K562 (cell line): ENCODE results near the gene TRIO. TPM values are rescaled to one million over a fixed set of nuclear protein-coding genes. Genes with fewer than 3 reads are reported as not detected.
A peak's percentile ranks its signal among the peaks of the same experiment; 100 is the strongest.

Source experiments
- ATAC-seq: fragments of 200-7000 bp; cut with Tn5 transposase; 3 replicates; pipeline ENCODE4 v1.9.1; 2020; ENCODE audit warnings: moderate library complexity
- BruUV-seq: library from RNA; stranded (reverse); fragments of 400-500 nt; replicated peaks from 2 replicates; lab custom pipeline; 2021; lab: Mats Ljungman, UMichigan
- CTCF ChIA-PET: fragments of 300-600 bp; formaldehyde crosslinking; extraction: SDS; loops from one replicate; lab custom pipeline; 2021; ENCODE audit warnings: low intra/inter-chr PET ratio; lab: Yijun Ruan, JAX
- POLR2A ChIA-PET: fragments of 300-600, 350-650 bp; sonication (Branson Sonifier 250); formaldehyde crosslinking; extraction: SDS; loops from one replicate; lab custom pipeline; 2021; ENCODE audit warnings: antibody characterized with exemption, inconsistent platforms; lab: Yijun Ruan, JAX
- DNase-seq, 4 experiments: peaks; one replicate each; pipeline versions ENCODE4 v3.0.0 to v3.0.0-alpha.2; 2011 to 2018; ENCODE audit warnings: low spot score in 3 of 4, mixed read lengths in 3 of 4; ENCODE audit errors: extremely low read depth in 1 of 4
- FAIRE-seq: peaks from 2 replicates; lab custom pipeline; 2011; peaks lifted over from hg19 to GRCh38; lab: Jason Lieb, UNC
- H2AFZ ChIP-seq: 2 replicates; pipeline ENCODE4 v1.6.0; 2011; ENCODE audit warnings: low read depth, low read length, control low read depth, inconsistent platforms
- H3K27ac ChIP-seq: fragments of 200-600 bp; 3 replicates; pipeline ENCODE4 v1.8.0; 2011; ENCODE audit warnings: low read depth, mild to moderate bottlenecking, control low read depth, inconsistent platforms, low read length, moderate library complexity, mixed read lengths; ENCODE audit errors: extremely low read depth
- H3K27me3 ChIP-seq, 2 experiments: fragments of 300-600 bp in 1 of 2; 2 replicates in 1 of 2; 3 replicates in 1 of 2; pipeline versions ENCODE4 v1.6.0 to v1.8.0; 2011; ENCODE audit warnings: inconsistent platforms in 2 of 2, low read length in 2 of 2, mild to moderate bottlenecking in 1 of 2, mixed read lengths in 1 of 2, moderate library complexity in 1 of 2; ENCODE audit not compliant: control insufficient read depth in 2 of 2, insufficient read depth in 2 of 2
- H3K36me3 ChIP-seq: fragments of 300-600 bp; 3 replicates; pipeline ENCODE4 v1.8.0; 2011; ENCODE audit warnings: mild to moderate bottlenecking, low read length, inconsistent platforms; ENCODE audit not compliant: control insufficient read depth, insufficient read depth
- H3K4me1 ChIP-seq, 2 experiments: fragments of 200-600 bp in 1 of 2; replicated peaks in 1 of 2; 2 replicates in 1 of 2; 3 replicates in 1 of 2; pipeline versions ENCODE4 v1.5.1 to v1.8.0; 2011; ENCODE audit warnings: inconsistent platforms in 2 of 2, low read length in 2 of 2, mild to moderate bottlenecking in 1 of 2, mixed read lengths in 1 of 2, moderate library complexity in 1 of 2; ENCODE audit not compliant: control insufficient read depth in 2 of 2, insufficient read depth in 2 of 2
- H3K4me2 ChIP-seq: 2 replicates; pipeline ENCODE4 v1.6.1; 2011; ENCODE audit warnings: low read length, control low read depth, inconsistent platforms, mixed read lengths; ENCODE audit not compliant: insufficient read depth
- H3K4me3 ChIP-seq: fragments of 200-600 bp; sonication (generic), shearing (Covaris generic); 2 replicates; pipeline ENCODE4 v1.5.1; 2016; ENCODE audit warnings: control low read depth, inconsistent platforms
- H3K79me2 ChIP-seq: fragments of 200-600 bp; 3 replicates; pipeline ENCODE4 v1.8.0; 2011; ENCODE audit warnings: low read length, inconsistent platforms; ENCODE audit not compliant: control insufficient read depth, insufficient read depth
- H3K9ac ChIP-seq, 2 experiments: 2 replicates each; pipeline versions ENCODE4 v1.6.0 to v1.6.1; 2011; ENCODE audit warnings: low read depth in 2 of 2, low read length in 2 of 2, control low read depth in 1 of 2, inconsistent platforms in 1 of 2, mild to moderate bottlenecking in 1 of 2, mixed read lengths in 1 of 2; ENCODE audit not compliant: insufficient read depth in 1 of 2
- H3K9me1 ChIP-seq: one replicate; pipeline ENCODE4 v1.6.0; 2011; ENCODE audit warnings: inconsistent platforms, mild to moderate bottlenecking, low read length, moderate library complexity; ENCODE audit not compliant: control insufficient read depth, insufficient read depth
- H3K9me3 ChIP-seq: replicated peaks from 2 replicates; pipeline ENCODE4 v1.5.1; 2011; ENCODE audit warnings: low read depth, low read length, inconsistent platforms; ENCODE audit not compliant: control insufficient read depth, insufficient read depth
- H4K20me1 ChIP-seq: replicated peaks from 2 replicates; pipeline ENCODE4 v1.6.1; 2011; ENCODE audit warnings: low read length, inconsistent platforms, mixed read lengths; ENCODE audit not compliant: control insufficient read depth, insufficient read depth
- CEBPB ChIP-seq: fragments of 450-650 bp; IDR thresholded peaks from 2 replicates; pipeline ENCODE4 v1.6.1; 2016; ENCODE audit warnings: missing genetic modification characterization, missing compliant biosample characterization
- IFI16 ChIP-seq: fragments of 250-450 bp; sonication (Bioruptor Pico); IDR thresholded peaks from 2 replicates; pipeline ENCODE4 v2.1.2; 2022; ENCODE audit warnings: mild to moderate bottlenecking, inconsistent platforms
- IRF1 ChIP-seq: sonication (generic); formaldehyde crosslinking; IDR thresholded peaks from 2 replicates; pipeline ENCODE4 v1.8.0; 2022; ENCODE audit warnings: missing genetic modification reagents, mild to moderate bottlenecking, borderline replicate concordance
- NR0B1 ChIP-seq: fragments of 450-650 bp; IDR thresholded peaks from one replicate; pipeline ENCODE4 v1.6.1; 2018; ENCODE audit warnings: mild to moderate bottlenecking, moderate library complexity; ENCODE audit not compliant: partially characterized antibody
- RBM15 ChIP-seq: fragments of 200-400 bp; formaldehyde crosslinking; IDR thresholded peaks from 2 replicates; pipeline ENCODE4 v1.6.1; 2018; ENCODE audit warnings: mild to moderate bottlenecking, low read length, moderate library complexity; ENCODE audit not compliant: insufficient read depth
- TCF3 ChIP-seq: sonication (generic); formaldehyde crosslinking; IDR thresholded peaks from 2 replicates; pipeline ENCODE4 v1.4.0; 2020; ENCODE audit warnings: mild to moderate bottlenecking, missing genetic modification reagents
- ZBED1 ChIP-seq: IDR thresholded peaks from 2 replicates; pipeline ENCODE4 v1.6.1; 2014
- ZFP36 ChIP-seq: fragments of 150-350 bp; IDR thresholded peaks from 2 replicates; pipeline ENCODE4 v1.6.1; 2018; ENCODE audit warnings: low read length, low read depth; ENCODE audit not compliant: partially characterized antibody
- ZNF518B ChIP-seq: fragments of 250-450 bp; sonication (Bioruptor Pico); IDR thresholded peaks from 2 replicates; pipeline ENCODE4 v1.5.0; 2021; ENCODE audit warnings: mild to moderate bottlenecking, moderate library complexity
- WGBS: fragments of 100-300 bp; shearing (Covaris generic); methylation state at CpG from one replicate; pipeline ENCODE4 v1.1.6; 2016; ENCODE audit warnings: low coverage, mixed read lengths; ENCODE audit not compliant: insufficient coverage; ENCODE audit errors: missing lambda C conversion rate; 5-methylcytosine and 5-hydroxymethylcytosine counted together
- in situ Hi-C: fragments of 300-500 bp; cut with MboI; formaldehyde crosslinking; loops from 4 replicates; pipeline ENCODE4 v1.15.0; 2018; ENCODE audit warnings: inconsistent platforms, mixed read lengths
- intact Hi-C: fragments of 100-400 bp; cut with micrococcal nuclease; formaldehyde crosslinking; loops from 2 replicates; pipeline ENCODE4 v1.14.2; 2022
- polyA plus RNA-seq, 8 experiments: library from polyadenylated mRNA; depleted of rRNA in 4 of 8; stranded (reverse) in 5 of 8; unstranded in 3 of 8; fragments of >200 nt; fragmentation: Nextera tagmentation in 2 of 8; fragmentation: Illumina TruSeq in 1 of 8; extraction: Ambion mirVana in 2 of 8; extraction: Trizol in 1 of 8; gene quantifications; 2 replicates each; pipeline versions ENCODE4 v1.2.1 to v1.2.3, GENCODE V29; 2011 to 2014; ENCODE audit warnings: inconsistent platforms in 1 of 8, missing spikeins in 1 of 8
- total RNA-seq, 7 experiments: library from RNA; depleted of rRNA in 6 of 7; stranded (reverse); fragments of >200 nt in 6 of 7; fragmentation: Illumina TruSeq in 2 of 7; extraction: Trizol in 2 of 7; gene quantifications; 2 replicates each; pipeline versions ENCODE4 v1.2.1 to v1.2.3, GENCODE V29; 2011 to 2021; ENCODE audit warnings: low replicate concordance in 1 of 7

Gene TRIO
- total and polyA plus RNA-seq, 9 of the 15 experiments (the other 6 are each of a cell fraction or from before 2014, with no cell fraction given) = 0.24 to 5.0 (median 1.1) TPM

- Histone ChIP-seq H3K36me3 (no peaks in the 10 kb centered on the region), H3K9me1 (no peaks in the 10 kb centered on the region), H3K9me3 (no peaks in the 10 kb centered on the region), H2AFZ (no peak overlapping the region), H3K9ac (no peak overlapping the region), H3K4me2 (no peak overlapping the region), H4K20me1 (no peaks in the 10 kb centered on the region), H3K4me3 (no peak overlapping the region), H3K27ac (no peak overlapping the region), H3K79me2 (no peaks in the 10 kb centered on the region), H3K27me3 (peaks cover 17 to 24% of the 10 kb centered on the region in 2 experiments; a peak in 4 of 5 replicates), H3K4me1 (no peaks in the 10 kb centered on the region)
- FAIRE-seq (no peak), ATAC-seq (no peak), DNase-seq (no peak)
- intact Hi-C loops (no loop called here), in situ Hi-C loops (no loop called here)
- POLR2A ChIA-PET = no interaction called here
- BruUV-seq = no TSS peak
- 6% methylated on average over 3 of the region's 3 CpGs for WGBS
- CTCF ChIA-PET = no interaction called here
- no peak for TF ChIP-seq ZBED1
- TF ChIP-seq CEBPB (tag) = peak; percentile 49; the same call in 1 of the 2 replicates
These were observed 155.1 kb downstream of the TRIO start for GRCh38 chr5:14298126-14298847.

- H3K4me1 ChIP-seq = no peaks in the 10 kb centered on the region
- H2AFZ ChIP-seq = no peak overlapping the region
- H3K9me1 ChIP-seq = no peaks in the 10 kb centered on the region
- ATAC-seq = no peak
- H3K4me2 ChIP-seq = no peak overlapping the region
- ChIA-PET CTCF (no interaction called here), POLR2A (no interaction called here)
- no peak overlapping the region for H3K4me3 ChIP-seq
- H4K20me1 ChIP-seq = no peaks in the 10 kb centered on the region
- no peak overlapping the region for H3K9ac ChIP-seq
- H3K27me3 ChIP-seq = peaks cover 17 to 21% of the 10 kb centered on the region in 2 experiments; a peak in 4 of 5 replicates
- no peaks in the 10 kb centered on the region for H3K9me3 ChIP-seq
- DNase-seq = no peak
- H3K27ac ChIP-seq = no peak overlapping the region
- in situ Hi-C loops (no loop called here), intact Hi-C loops (no loop called here)
- BruUV-seq = no TSS peak
- WGBS = 21% methylated on average over 4 of the region's 4 CpGs
- no peaks in the 10 kb centered on the region for H3K79me2 ChIP-seq
- H3K36me3 ChIP-seq = no peaks in the 10 kb centered on the region
- no peak for FAIRE-seq
- no peak for TF ChIP-seq TCF3 (CRISPR knock-in tag)
- TF ChIP-seq IRF1 (CRISPR knock-in tag) = no peak
- TF ChIP-seq NR0B1 = no peak
- no peak for TF ChIP-seq IFI16 (CRISPR knock-in tag)
- TF ChIP-seq RBM15 = no peak
- no peak for TF ChIP-seq ZNF518B (CRISPR knock-in tag)
- no peak for TF ChIP-seq ZFP36
These were observed 156.5 kb downstream of the TRIO start for GRCh38 chr5:14299666-14300065.
